GM21390 (cell line): ENCODE data around the gene DISP2.

Experiments
- ATAC-seq: cut with Tn5 transposase; IDR thresholded peaks from one replicate; pipeline ENCODE4 v1.9.1; 2021; ENCODE audit not compliant: unreplicated experiment

Gene DISP2

GRCh38 chr15:40382580-40383456, 24.8 kb downstream of the DISP2 start, which contains the start of gene KNSTRN:
TSS of gene KNSTRN (plus strand) at chr15:40382721. CDS start at chr15:40382836, 115 bp downstream.
- peak; percentile 95 for ATAC-seq

GRCh38 chr15:40386480-40386879, 28.5 kb downstream of the DISP2 start:
- no peak for ATAC-seq

GRCh38 chr15:40388941-40389823, 31.2 kb downstream of the DISP2 start:
- ATAC-seq: no peak

- ATAC-seq: no peak
Measured at GRCh38 chr15:40389824-40390595, 32.0 kb downstream of the DISP2 start.

GRCh38 chr15:40392986-40393948, 35.2 kb downstream of the DISP2 start:
- no peak for ATAC-seq

- no peak for ATAC-seq
Measured at GRCh38 chr15:40397688-40398412, 39.8 kb downstream of the DISP2 start.

- no peak for ATAC-seq
Measured at GRCh38 chr15:40398413-40398873, 40.4 kb downstream of the DISP2 start.

- no peak for ATAC-seq
Measured at GRCh38 chr15:40399370-40399769, 41.4 kb downstream of the DISP2 start.

GRCh38 chr15:40405501-40406381, 47.7 kb downstream of the DISP2 start, which contains the start of gene IVD:
TSS of gene IVD (plus strand) at chr15:40405795. CDS start at chr15:40405828, 33 bp downstream.
- ATAC-seq: peak; percentile 81

GRCh38 chr15:40407330-40407990, 49.4 kb downstream of the DISP2 start:
- peak; percentile 53 for ATAC-seq

GRCh38 chr15:40409366-40409765, 51.3 kb downstream of the DISP2 start:
- ATAC-seq: peak; percentile 33

GRCh38 chr15:40410476-40410875, 52.5 kb downstream of the DISP2 start:
- ATAC-seq: no peak

- ATAC-seq: no peak
Measured at GRCh38 chr15:40412095-40412759, 54.2 kb downstream of the DISP2 start.

GRCh38 chr15:40413036-40413435, 55.0 kb downstream of the DISP2 start:
- ATAC-seq: no peak

GRCh38 chr15:40414816-40415215, 56.8 kb downstream of the DISP2 start:
- no peak for ATAC-seq

- ATAC-seq: no peak
Measured at GRCh38 chr15:40415226-40415625, 57.2 kb downstream of the DISP2 start.

- ATAC-seq: no peak
Measured at GRCh38 chr15:40416056-40416455, 58.0 kb downstream of the DISP2 start.
